Measurements from ENCODE around the gene SLC29A4. TPM values are rescaled to one million over a fixed set of nuclear protein-coding genes. Genes with fewer than 3 reads are reported as not detected.
"Not testable (repeated sequence)": the region's sequence is repeated elsewhere in the genome, so short reads cannot be mapped to it uniquely, and the experiment has no call there.

Gene SLC29A4
- total RNA-seq, 1 experiment from 2014 or later, result 1.4 TPM

- no peak for DNase-seq (ENCODE audit: low read depth)
Measured at GRCh38 chr7:5274441-5274840, 8.3 kb upstream of the SLC29A4 start.

- DNase-seq (ENCODE audit: low read depth), result not testable (repeated sequence)
Measured at GRCh38 chr7:5274985-5275431, 7.7 kb upstream of the SLC29A4 start.

- DNase-seq (ENCODE audit: low read depth), result not testable (repeated sequence)
Measured at GRCh38 chr7:5275510-5275909, 7.2 kb upstream of the SLC29A4 start.

- not testable (repeated sequence) for DNase-seq (ENCODE audit: low read depth)
Measured at GRCh38 chr7:5276123-5276522, 6.6 kb upstream of the SLC29A4 start.

GRCh38 chr7:5276611-5277010 lies 6.1 kb upstream of the SLC29A4 start:
- DNase-seq (ENCODE audit: low read depth), result no peak

- DNase-seq (ENCODE audit: low read depth), result no peak
Measured at GRCh38 chr7:5278766-5279165, 4.0 kb upstream of the SLC29A4 start.

GRCh38 chr7:5279734-5280133 lies 3.0 kb upstream of the SLC29A4 start:
- no peak for DNase-seq (ENCODE audit: low read depth)

GRCh38 chr7:5281598-5282500 lies 894 bp upstream of the SLC29A4 start:
- not testable (repeated sequence) for DNase-seq (ENCODE audit: low read depth)

GRCh38 chr7:5283421-5284303 lies 919 bp downstream of the SLC29A4 start:
- no peak for DNase-seq (ENCODE audit: low read depth)

- DNase-seq (ENCODE audit: low read depth), result peak; percentile 63
Measured at GRCh38 chr7:5284304-5285281, 1.9 kb downstream of the SLC29A4 start.

- DNase-seq (ENCODE audit: low read depth), result no peak
Measured at GRCh38 chr7:5286933-5287332, 4.2 kb downstream of the SLC29A4 start.

GRCh38 chr7:5287373-5287772 lies 4.6 kb downstream of the SLC29A4 start:
- not testable (repeated sequence) for DNase-seq (ENCODE audit: low read depth)

GRCh38 chr7:5287802-5288201 lies 5.1 kb downstream of the SLC29A4 start:
- no peak for DNase-seq (ENCODE audit: low read depth)

GRCh38 chr7:5288560-5288959 lies 5.8 kb downstream of the SLC29A4 start:
- not testable (repeated sequence) for DNase-seq (ENCODE audit: low read depth)

- DNase-seq (ENCODE audit: low read depth), result no peak
Measured at GRCh38 chr7:5289355-5289754, 6.6 kb downstream of the SLC29A4 start.

GRCh38 chr7:5291301-5291700 lies 8.6 kb downstream of the SLC29A4 start:
- no peak for DNase-seq (ENCODE audit: low read depth)

- not testable (repeated sequence) for DNase-seq (ENCODE audit: low read depth)
Measured at GRCh38 chr7:5291711-5292335, 9.1 kb downstream of the SLC29A4 start.

GRCh38 chr7:5294169-5294987 lies 11.6 kb downstream of the SLC29A4 start:
- no peak for DNase-seq (ENCODE audit: low read depth)

GRCh38 chr7:5295039-5296014 lies 12.6 kb downstream of the SLC29A4 start:
- DNase-seq (ENCODE audit: low read depth), result no peak

Measured in Daoy (cell line).